HG03432 (cell line): ENCODE data around the gene SDK1.

ENCODE experiments used
- ATAC-seq: cut with Tn5 transposase; IDR thresholded peaks from one replicate; pipeline ENCODE4 v1.9.1; 2021; ENCODE audit warnings: mild to moderate bottlenecking, moderate library complexity; ENCODE audit not compliant: unreplicated experiment

The SDK1 gene

DNA sequence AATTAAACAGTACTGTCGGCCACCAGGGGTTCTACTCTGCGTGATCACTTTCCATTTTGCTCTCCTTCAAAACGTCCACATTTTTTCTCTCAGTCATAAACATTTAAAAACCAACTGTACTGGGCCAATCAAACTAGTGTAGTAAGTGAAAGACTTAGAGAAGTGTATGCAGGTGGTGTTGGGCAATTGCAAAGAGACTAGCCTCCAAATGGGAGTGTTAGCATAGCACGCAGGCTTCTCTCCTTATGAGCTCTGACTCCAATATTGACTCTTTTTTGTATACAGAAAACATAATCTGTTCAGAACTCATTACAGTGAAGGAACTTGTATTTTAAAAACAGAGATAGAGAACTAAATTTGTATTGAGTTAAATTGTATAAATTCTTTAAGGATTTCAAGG, 150.6 kb downstream of the SDK1 start:
- ATAC-seq, result no peak

DNA sequence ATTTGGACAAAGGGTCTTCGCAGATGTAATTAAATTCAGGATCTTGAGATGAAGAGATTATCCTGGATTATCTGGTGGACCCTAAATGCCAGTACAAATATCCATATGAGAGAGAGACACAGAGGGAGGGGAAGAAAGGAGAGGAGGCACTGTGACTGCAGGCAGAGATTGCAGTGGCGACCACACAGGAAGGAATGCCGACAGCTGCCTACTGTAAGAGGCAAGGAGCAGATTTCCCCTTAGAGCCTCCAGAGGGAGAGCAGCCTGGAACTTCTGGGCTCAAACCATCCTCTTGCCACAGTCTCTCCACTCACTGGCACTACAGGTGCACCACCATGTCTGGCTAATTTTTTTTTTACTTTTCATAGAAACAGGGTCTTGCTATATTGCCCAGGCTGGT, 152.3 kb downstream of the SDK1 start:
- no peak for ATAC-seq

DNA sequence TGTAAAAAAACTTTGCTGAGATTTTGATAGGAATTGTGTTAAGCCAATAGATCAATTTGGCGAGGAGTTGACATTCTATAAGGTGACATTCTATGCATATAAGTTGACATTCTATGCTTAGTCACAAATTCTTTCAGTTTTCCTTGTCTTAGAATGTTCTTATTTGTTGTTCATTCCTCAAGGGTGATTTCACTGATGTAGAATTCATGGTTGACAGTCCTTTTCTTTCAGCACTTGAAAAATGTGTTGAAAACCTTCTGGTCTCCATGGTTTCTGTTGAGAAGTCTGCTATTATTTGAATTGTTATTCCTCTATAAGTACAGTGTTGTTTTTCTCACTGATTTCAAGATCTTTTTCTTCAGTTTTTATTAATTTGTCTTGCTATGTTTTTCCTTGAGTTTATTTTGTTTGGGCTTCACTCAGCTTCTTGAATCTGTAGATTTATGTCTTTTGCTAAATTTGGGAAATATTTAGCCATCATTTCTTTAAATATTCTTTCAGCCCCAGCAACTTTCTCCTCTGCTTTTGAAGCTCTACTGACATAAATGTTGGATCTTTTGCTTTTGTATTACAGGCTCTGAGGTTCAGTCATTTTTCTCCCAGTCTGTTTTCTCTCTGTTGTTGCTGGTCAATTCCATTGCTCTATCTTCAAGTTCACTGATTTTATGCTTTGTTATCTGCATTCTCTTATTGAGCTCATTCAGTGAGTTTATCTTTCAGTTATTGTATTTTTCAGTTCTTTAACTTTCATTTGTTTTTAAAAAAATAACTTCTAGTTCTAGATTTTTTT, 154.9 kb downstream of the SDK1 start:
- ATAC-seq, result no peak

DNA sequence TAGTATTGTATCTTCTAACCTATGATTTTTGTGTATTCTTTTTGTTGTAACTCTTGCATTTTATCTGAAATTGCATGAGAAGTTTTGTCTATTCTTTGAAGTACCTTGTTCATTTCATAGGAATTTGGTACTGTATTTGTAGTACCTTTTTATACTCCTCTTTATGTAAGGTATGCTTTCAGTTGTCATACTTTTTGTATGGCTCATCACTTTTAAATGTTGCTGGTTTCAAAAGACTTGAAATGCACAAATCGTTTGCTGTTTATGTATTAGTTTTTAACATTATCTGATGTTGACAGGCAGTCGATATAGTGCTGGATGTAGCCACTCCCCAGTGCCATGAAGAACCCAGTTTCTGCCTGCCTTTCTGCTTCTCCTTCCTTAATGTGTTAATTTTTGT, 158.1 kb downstream of the SDK1 start:
- ATAC-seq, result no peak

DNA sequence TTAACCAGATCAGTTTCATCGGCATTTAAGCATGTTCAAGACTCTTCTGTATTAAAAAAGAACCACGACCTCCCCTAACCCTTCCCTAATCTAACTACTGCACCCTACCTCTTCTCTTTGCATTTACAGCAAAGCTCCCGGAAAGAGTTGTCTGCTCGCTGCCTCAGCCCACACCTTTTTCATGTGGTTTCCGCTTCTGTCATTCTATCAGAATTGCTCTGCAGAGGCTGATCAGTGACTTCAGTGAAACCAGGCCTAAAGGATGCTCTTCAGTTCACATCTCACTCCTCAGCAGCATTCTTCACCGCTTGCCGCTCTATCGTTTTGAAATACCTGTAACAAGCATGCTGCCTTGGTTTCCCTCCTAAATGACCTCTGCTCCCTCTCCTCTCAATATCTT, 160.9 kb downstream of the SDK1 start:
- no peak for ATAC-seq

DNA sequence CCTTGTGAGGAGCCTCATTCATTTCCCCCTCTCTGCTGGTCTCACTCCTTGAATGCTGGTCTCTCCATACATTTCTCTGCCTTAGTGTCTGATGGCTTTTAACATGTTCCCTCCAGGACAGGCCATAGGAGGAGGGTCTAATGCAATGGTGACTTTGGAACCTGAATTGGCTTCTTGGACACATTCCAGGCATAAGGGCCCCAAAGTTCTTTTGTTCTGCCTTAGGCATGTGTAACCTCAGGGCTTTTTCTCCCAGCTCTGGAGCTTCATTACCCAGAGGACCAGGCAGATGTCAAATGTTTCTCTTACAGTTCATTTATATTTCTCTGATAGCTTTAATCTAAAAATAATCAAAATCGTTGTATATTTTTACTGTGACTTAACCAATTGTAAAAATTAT, 162.6 kb downstream of the SDK1 start:
- ATAC-seq, result no peak

DNA sequence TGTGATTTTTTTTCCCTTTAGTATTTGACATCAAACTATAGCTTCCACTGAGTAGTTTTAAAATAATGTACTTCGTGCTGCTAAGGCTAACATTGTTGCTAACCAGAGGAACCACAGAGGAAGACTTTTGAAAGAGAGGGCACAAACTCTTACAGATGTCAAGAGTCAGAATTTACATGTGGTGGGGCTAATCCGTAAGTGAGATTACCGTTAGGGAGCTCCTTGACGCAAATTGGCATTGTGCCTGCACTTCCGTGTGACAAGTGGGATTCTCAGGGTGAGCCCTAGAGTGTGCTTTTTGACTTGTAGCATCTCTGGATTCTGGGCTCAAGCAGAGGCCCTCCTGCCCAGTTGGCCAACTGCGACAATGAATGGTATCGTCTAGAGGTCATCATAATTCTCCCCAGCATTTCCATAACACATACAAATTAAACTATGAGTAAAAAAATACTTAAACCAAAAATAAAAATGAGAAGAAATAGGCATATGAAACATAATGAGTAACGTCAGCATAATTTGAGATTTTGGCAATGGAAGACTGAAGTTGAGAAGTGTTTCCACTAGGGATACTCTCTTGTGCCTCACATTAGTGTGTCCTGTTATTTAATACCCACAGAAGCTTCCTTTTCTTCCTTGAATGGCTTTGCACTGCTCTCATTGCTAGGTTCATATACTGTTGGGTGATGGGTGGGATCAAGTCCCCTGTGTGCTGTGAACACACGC, 164.0 kb downstream of the SDK1 start:
- no peak for ATAC-seq

DNA sequence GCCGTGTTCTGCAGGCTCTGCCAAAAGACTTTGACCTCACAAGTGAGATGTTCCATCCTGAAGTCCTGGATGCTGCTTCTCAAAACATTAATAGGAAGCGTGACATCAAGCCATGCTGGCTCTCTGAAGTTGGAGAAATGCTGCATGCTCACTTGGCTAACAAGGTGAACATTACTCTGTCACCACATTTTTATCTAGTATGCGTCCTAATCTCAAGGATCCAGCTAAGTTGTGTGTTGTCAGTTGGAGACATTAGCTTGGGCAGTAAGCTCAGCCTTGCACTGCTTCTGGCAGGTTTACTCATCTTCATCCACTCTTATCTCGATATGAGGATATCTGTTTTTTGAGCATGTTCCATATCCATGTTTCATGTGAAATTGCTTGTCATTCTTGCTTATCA, 165.2 kb downstream of the SDK1 start:
- ATAC-seq, result no peak

DNA sequence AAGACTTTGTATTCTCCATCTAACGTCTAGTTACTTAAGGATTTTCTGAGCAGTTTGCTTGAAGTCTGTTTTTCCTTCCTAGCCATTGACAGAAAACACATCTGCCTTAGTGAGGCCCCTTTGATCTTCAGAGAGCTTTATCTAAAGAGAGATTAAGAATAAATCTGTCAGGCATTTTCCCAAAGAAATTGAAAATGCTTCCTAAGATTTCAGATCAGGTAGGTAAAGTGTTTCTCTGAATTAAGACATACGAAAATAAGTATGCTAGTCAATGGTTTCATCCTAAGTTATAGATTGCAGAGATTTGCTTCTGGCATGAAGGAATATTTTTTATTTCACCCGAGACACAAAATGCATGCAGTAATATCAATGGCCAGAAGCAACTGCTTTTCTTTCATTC, 168.6 kb downstream of the SDK1 start:
- no peak for ATAC-seq

DNA sequence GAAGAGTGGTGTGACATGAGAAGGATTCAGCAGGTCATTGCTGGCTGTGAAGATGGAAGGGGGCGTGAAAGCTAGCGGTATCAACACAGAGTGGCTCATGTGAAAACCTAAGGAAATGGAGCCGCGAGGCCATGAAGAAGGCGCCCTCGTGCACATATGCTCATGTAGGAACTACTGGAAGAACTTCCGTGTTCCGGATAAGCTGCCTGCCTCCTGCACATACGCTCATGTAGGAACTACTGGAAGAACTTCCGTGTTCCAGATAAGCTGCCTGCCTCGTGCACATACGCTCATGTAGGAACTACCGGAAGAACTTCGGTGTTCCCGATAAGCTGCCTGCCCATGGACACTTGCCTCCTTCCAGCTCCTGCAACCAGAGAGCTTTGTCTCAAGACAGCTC, 179.1 kb downstream of the SDK1 start:
- no peak for ATAC-seq

DNA sequence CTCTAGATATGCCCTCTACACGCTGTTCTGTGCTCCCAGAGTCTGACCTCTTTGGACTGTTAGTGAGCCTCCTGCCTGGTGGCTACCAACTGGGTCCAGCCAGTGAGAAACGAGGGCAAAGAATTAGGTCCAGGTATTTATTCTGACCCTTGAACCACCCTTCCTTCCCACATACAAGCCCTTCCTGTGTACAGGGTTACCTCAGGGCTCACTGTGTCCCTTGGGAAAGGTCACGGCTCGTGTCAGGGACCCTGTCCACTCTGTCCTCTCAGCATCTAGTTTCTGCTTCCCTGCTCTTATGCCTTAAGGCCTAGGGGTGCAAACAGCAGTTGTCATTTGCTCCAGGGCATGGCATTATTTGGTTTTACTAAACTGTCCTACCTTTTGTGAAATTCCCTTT, 180.4 kb downstream of the SDK1 start:
- ATAC-seq, result no peak

DNA sequence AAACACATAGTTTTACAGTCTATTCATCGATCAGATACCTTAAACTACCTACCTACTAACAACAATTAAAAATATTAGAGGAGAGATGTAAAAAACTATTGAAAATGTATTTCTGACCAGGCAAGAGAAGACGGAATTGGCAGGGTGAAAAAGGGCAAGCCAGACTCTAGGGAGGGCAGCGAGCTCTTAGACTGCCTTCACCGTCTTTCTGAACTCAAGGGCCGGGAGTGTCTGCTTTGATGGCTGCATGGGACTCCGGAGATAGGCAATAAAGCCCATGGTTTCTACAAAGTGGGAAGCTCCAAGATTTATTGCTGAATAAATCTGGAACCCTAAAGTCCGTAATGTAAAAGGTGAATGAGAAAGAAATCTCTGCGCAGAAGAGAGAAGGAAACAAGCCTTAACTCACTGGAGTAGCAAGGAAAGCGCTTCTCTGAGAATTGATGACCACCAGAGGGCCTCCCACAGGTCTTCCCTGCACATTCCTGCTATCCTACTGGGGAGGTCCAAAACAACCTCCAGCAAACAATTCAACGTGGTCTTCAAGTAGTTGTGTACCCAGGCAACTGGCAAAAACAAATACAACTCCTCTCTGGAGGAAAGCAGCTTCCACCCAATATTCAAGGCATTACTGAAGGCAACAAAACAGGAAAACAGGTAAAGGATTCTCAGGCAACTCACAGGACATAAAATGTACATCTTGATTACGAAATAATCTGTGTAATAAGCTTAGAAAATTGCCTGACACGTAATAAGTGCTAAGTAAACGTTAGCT, 181.3 kb downstream of the SDK1 start:
- no peak for ATAC-seq

DNA sequence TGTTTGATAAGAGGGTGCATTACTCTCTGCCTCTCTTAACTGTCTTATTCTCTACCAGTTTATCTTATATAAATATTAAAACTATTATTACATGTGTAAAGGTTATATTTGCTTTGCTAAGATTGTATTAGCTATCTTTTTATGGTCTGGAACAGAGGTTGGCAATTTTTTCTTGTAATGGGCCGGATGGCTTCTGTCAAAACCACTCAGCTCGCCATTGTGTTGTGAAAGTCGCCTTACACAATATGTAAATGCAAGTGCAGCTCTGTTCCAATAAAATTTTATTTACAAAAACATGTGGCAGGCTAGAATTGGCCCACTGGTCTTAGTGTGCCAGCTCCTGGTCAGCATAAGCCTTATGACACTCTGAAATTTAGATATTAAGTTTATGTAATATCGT, 185.8 kb downstream of the SDK1 start:
- ATAC-seq, result no peak

DNA sequence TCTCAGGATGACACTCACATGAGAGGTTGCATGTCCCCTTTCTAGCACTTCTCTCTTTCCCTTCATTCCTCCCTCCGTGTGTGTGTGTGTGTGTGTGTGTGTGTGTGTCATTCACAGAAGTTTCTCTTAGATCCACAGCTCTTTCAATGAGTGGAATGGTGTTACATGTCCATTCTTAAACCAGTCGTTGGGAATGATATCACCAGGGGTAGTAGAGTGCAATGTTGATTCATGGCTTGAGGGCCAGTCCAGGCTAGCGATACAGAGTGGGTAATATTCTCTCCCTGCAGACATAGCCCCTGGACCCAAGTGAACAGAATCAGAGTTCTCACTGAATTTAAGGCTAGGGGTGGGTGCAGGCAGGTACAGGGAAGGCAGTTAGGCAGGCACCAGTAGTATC, 187.8 kb downstream of the SDK1 start:
- no peak for ATAC-seq

DNA sequence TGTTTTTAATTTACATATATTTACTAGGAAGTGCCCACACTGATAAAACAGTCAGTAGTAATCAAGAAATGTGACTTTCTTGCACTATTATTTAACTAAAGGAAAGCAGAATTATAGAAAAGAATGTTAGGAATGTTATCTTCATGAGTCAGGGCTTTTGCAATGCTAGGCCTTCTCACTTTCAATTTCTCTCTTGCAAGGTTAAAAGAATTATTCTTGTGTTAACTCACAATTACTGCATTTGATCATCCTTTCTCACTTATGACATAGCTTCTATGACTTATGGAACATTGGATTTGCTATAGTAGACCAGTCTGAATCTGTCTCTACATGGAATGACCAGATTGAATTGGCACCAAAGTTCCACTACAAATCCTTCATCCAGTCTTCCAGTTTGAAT, 192.4 kb downstream of the SDK1 start:
- no peak for ATAC-seq

DNA sequence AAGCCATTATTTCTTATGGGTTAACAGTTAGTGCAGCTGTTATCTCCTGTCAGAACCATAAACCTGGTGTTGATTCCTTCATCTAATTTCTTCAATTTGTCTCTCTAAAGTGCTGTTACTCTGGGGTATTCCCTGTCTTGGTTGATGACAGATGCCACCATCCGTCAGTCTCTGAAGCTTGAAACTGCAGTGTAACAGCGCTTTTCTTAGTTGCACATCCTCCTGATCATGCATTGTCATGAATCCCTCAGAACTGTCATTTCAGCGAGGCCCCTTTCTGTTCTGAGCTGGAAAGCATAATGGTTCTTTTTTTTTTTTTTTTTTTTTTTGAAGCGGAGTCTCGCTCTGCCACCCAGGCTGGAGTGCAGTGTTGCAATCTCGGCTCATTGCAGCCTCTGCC, 193.9 kb downstream of the SDK1 start:
- no peak for ATAC-seq

DNA sequence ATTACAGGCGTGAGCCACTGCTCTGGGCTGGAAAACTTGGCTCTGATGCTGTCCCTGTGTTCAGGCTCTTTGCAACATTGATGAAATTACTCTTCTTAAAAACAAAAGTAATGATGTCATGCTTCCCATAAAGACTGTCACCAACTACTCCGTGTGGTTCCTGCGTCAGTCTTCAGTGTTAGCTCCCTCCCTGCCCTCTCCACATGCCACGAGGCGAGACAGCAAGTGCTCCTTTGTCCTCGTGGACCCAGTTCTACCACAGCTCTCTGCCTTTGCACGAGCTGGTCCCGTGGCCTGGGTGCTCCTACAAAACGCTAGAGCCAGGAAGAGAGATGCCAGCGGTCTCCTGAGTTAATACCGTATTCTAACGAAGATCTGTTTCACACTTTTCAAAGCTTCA, 194.5 kb downstream of the SDK1 start:
- ATAC-seq, result no peak

DNA sequence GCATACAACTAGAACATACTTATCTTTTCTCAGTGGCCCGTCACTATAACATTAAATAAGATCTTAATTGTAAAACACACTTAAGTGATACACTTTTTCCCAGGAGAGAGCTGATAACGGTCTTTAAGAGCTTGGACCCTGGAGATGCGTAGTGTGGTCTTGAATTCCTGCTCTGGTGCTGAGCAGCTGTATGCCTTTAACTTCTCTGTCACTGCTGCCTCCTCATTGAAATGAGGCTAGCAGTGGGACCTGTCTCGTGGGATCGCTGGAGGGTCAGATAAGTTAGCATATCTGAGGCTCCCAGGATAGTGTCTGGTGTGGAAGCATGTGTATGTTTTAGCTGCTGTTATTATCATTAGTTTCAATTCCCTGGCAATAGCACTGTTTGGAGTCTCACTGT, 194.9 kb downstream of the SDK1 start:
- no peak for ATAC-seq

DNA sequence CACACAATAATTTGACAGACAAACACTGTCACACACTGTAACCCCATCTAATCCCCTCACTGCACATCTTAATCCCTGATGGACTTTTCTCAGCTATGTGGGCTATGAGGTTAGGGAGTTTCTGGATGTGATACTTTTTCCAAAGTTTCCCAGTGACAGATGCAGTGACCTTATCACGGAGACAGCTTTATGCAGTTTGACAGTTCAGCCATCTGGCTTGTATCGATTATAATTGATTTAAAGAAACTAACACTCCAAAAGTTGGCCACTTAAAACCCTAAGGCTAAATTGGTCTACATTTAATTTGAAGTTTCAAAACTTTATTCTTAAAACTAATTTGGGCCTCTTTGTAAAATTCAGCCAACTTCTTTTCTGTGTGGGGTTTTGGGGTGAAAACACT, 196.7 kb downstream of the SDK1 start:
- no peak for ATAC-seq

DNA sequence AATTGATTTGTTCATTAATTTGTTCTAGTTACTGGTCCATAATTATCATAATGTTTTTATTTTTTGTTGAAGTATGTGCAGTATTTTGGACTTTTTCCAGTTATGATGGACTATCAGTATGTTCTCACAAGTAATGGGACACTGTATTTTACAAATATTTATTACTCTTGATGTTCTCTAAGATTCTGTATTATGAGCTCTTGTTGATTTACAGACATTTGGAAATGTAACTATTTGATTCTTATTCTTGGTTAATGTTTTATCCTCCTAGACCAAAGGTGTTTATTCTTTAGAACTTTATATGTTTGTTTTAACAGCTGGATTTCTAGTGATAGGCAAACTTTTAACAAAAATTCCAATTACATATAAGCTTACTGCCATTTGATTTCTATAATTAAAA, 200.6 kb downstream of the SDK1 start:
- no peak for ATAC-seq

DNA sequence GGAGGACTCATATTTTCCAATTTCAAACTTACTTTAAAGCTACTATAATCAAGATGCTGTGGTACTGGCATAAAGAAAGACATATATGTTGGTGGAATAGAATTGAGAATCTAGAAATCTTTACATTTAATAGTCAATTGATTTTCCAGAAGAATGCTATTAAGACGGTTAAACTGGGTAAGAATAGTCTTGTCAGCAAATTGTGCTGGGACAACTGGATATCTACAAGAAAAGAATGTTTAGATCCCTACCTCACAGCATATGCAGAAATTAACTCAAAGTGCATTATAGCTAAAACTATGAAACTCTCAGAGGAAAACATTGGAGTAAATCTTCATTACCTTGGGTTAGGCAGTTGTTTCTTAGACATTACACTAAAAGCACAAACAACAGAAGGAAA, 203.3 kb downstream of the SDK1 start:
- ATAC-seq, result no peak
